Transverse colon (tissue), 4 donors: ENCODE measurements around the gene PLAAT5.

Source experiments
- EP300 ChIP-seq: sonication (generic); formaldehyde crosslinking; IDR thresholded peaks from one replicate; pipeline ENCODE4 v1.6.1; 2017; ENCODE audit warnings: antibody characterized with exemption, low read depth
- POLR2A ChIP-seq: fragments of 450-650 bp; IDR thresholded peaks from one replicate; pipeline ENCODE4 v1.6.1; 2016; ENCODE audit warnings: antibody characterized with exemption, mild to moderate bottlenecking, moderate library complexity
- POLR2AphosphoS5 ChIP-seq, 3 donors: sonication (generic); formaldehyde crosslinking; IDR thresholded peaks; one replicate each; pipeline ENCODE4 v1.6.1; 2016; ENCODE audit warnings: antibody characterized with exemption in 3 of 3
- TF ChIP-seq, protein P1 (sequence below), 5 experiments: fragments of 200-600 bp in 3 of 5; fragments of 450-650 bp in 2 of 5; sonication (generic) in 3 of 5; IDR thresholded peaks; 1 replicate in 2 of 5; 2 replicates in 3 of 5; pipeline ENCODE4 v1.5.1; 2016 to 2017; ENCODE audit warnings: antibody characterized with exemption in 5 of 5, inconsistent platforms in 3 of 5, mild to moderate bottlenecking in 2 of 5, moderate library complexity in 1 of 5

DNA sequence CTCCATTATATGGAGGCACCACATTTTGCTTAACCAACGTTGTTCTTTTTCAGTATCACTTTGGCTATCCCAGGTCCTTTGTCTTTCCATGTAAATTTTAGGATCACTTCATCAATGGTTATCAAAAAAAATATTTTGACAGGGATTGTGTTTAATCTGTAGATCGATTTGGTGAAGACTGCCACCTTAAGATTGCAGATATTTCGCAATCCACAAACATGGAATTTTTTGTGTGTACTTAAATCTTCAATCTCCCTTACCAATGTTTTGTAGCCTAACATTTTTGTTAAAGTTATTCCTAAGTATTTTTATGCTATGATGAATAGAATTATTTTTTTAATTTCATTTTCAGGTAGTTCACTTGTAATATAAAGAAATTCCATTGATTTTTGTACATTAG, 18.6 kb downstream of the PLAAT5 start:
- TF ChIP-seq, protein P1, sequence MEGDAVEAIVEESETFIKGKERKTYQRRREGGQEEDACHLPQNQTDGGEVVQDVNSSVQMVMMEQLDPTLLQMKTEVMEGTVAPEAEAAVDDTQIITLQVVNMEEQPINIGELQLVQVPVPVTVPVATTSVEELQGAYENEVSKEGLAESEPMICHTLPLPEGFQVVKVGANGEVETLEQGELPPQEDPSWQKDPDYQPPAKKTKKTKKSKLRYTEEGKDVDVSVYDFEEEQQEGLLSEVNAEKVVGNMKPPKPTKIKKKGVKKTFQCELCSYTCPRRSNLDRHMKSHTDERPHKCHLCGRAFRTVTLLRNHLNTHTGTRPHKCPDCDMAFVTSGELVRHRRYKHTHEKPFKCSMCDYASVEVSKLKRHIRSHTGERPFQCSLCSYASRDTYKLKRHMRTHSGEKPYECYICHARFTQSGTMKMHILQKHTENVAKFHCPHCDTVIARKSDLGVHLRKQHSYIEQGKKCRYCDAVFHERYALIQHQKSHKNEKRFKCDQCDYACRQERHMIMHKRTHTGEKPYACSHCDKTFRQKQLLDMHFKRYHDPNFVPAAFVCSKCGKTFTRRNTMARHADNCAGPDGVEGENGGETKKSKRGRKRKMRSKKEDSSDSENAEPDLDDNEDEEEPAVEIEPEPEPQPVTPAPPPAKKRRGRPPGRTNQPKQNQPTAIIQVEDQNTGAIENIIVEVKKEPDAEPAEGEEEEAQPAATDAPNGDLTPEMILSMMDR (IDR thresholded peaks at IDR 0.05) = no peak
- TF ChIP-seq POLR2AphosphoS5 (IDR thresholded peaks at IDR 0.05) = no peak
- TF ChIP-seq POLR2A = no peak
- no peak for TF ChIP-seq EP300
